GM23338 (cell line): ENCODE measurements around the gene STK24.

ENCODE experiments used
- POLR2AphosphoS5 ChIP-seq: IDR thresholded peaks from 2 replicates; pipeline ENCODE4 v1.6.1; 2016; ENCODE audit warnings: antibody characterized with exemption, low read depth
- TF ChIP-seq, protein P1 (sequence below), 2 experiments: fragments of 200-600 bp in 1 of 2; sonication (generic) in 1 of 2; conservative IDR thresholded peaks; 2 replicates each; pipeline versions ENCODE4 v1.5.1 to v1.6.1; 2016 to 2017; ENCODE audit warnings: antibody characterized with exemption in 2 of 2, low read depth in 2 of 2, mild to moderate bottlenecking in 2 of 2, moderate library complexity in 1 of 2

DNA sequence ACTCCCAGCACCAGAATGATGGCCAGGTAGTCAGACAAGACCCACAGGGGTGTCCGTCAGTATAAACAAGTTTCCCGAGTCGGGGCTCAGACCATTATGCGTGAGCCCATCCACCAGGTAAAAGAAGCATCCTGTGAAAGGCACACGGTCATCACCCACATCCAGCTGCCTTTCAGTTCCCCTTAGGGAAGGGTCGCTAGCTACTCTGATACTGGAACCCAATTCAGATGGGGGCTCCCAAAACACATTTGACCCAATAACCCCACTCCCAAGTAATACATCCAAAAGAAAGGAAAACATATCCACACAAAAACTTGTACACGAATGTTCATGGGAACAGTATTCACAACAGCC is 66.8 kb downstream of the STK24 start:
- TF ChIP-seq, protein P1, sequence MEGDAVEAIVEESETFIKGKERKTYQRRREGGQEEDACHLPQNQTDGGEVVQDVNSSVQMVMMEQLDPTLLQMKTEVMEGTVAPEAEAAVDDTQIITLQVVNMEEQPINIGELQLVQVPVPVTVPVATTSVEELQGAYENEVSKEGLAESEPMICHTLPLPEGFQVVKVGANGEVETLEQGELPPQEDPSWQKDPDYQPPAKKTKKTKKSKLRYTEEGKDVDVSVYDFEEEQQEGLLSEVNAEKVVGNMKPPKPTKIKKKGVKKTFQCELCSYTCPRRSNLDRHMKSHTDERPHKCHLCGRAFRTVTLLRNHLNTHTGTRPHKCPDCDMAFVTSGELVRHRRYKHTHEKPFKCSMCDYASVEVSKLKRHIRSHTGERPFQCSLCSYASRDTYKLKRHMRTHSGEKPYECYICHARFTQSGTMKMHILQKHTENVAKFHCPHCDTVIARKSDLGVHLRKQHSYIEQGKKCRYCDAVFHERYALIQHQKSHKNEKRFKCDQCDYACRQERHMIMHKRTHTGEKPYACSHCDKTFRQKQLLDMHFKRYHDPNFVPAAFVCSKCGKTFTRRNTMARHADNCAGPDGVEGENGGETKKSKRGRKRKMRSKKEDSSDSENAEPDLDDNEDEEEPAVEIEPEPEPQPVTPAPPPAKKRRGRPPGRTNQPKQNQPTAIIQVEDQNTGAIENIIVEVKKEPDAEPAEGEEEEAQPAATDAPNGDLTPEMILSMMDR (conservative IDR thresholded peaks at IDR 0.05; ENCODE audit: low read depth in 2 of 2) = no peak
- TF ChIP-seq POLR2AphosphoS5 = no peak
